DOHH2 (cell line): ENCODE measurements around the gene ACIN1.

Experiments used
- H3F3A ChIP-seq: fragments of 200-600 bp; sonication (generic), shearing (Covaris generic); 2 replicates; pipeline ENCODE4 v1.6.0; 2016; ENCODE audit warnings: antibody characterized with exemption, mild to moderate bottlenecking; ENCODE audit not compliant: control insufficient read depth, insufficient read depth
- H3K27ac ChIP-seq: fragments of 200-600 bp; sonication (generic); 2 replicates; pipeline ENCODE4 v1.5.1; 2014; ENCODE audit warnings: low read depth, mild to moderate bottlenecking, low read length, moderate library complexity
- H3K27me3 ChIP-seq: fragments of 200-600 bp; sonication (generic); 2 replicates; pipeline ENCODE4 v1.6.1; 2014; ENCODE audit warnings: mild to moderate bottlenecking, low read length, mixed read lengths; ENCODE audit not compliant: control insufficient read depth
- H3K36me3 ChIP-seq: fragments of 200-600 bp; sonication (generic); 2 replicates; pipeline ENCODE4 v1.6.1; 2014; ENCODE audit warnings: mild to moderate bottlenecking, low read length, moderate library complexity, mixed read lengths; ENCODE audit not compliant: control insufficient read depth
- H3K4me1 ChIP-seq: fragments of 200-600 bp; sonication (generic); 2 replicates; pipeline ENCODE4 v1.6.1; 2014; ENCODE audit warnings: mild to moderate bottlenecking, low read length, mixed read lengths; ENCODE audit not compliant: control insufficient read depth
- H3K4me2 ChIP-seq: fragments of 200-600 bp; sonication (generic); 2 replicates; pipeline ENCODE4 v1.6.0; 2014; ENCODE audit warnings: mild to moderate bottlenecking, low read length, moderate library complexity
- H3K4me3 ChIP-seq: fragments of 200-600 bp; sonication (generic); 2 replicates; pipeline ENCODE4 v1.5.1; 2014; ENCODE audit warnings: mild to moderate bottlenecking, low read length, mixed read lengths
- H3K79me2 ChIP-seq: fragments of 200-600 bp; sonication (generic); 2 replicates; pipeline ENCODE4 v1.6.1; 2014; ENCODE audit warnings: mild to moderate bottlenecking, low read length, mixed read lengths; ENCODE audit not compliant: control insufficient read depth
- H3K9me2 ChIP-seq: fragments of 200-600 bp; sonication (generic); replicated peaks from 2 replicates; pipeline ENCODE4 v1.6.1; 2014; ENCODE audit warnings: mild to moderate bottlenecking, low read length, mixed read lengths; ENCODE audit not compliant: control insufficient read depth
- H3K9me3 ChIP-seq: fragments of 200-600 bp; sonication (generic); 2 replicates; pipeline ENCODE4 v1.6.1; 2014; ENCODE audit warnings: antibody characterized with exemption, low read length, mixed read lengths; ENCODE audit not compliant: control insufficient read depth, insufficient read depth
- H4K20me1 ChIP-seq: fragments of 200-600 bp; sonication (generic); 2 replicates; pipeline ENCODE4 v1.6.0; 2014; ENCODE audit warnings: low read depth, mild to moderate bottlenecking, antibody characterized with exemption, low read length, moderate library complexity; ENCODE audit not compliant: control insufficient read depth, insufficient read depth
- EZH2phosphoT487 ChIP-seq: fragments of 200-600 bp; sonication (generic); IDR thresholded peaks from 2 replicates; pipeline ENCODE4 v1.6.1; 2017; ENCODE audit warnings: borderline replicate concordance, mild to moderate bottlenecking, antibody characterized with exemption, low read length, moderate library complexity, mixed read lengths
- TF ChIP-seq, protein P1 (sequence below): fragments of 200-600 bp; sonication (generic); IDR thresholded peaks from one replicate; pipeline ENCODE4 v1.5.1; 2014; ENCODE audit warnings: antibody characterized with exemption, mild to moderate bottlenecking, low read depth, low read length; ENCODE audit not compliant: poor library complexity, severe bottlenecking

ACIN1 gene

DNA sequence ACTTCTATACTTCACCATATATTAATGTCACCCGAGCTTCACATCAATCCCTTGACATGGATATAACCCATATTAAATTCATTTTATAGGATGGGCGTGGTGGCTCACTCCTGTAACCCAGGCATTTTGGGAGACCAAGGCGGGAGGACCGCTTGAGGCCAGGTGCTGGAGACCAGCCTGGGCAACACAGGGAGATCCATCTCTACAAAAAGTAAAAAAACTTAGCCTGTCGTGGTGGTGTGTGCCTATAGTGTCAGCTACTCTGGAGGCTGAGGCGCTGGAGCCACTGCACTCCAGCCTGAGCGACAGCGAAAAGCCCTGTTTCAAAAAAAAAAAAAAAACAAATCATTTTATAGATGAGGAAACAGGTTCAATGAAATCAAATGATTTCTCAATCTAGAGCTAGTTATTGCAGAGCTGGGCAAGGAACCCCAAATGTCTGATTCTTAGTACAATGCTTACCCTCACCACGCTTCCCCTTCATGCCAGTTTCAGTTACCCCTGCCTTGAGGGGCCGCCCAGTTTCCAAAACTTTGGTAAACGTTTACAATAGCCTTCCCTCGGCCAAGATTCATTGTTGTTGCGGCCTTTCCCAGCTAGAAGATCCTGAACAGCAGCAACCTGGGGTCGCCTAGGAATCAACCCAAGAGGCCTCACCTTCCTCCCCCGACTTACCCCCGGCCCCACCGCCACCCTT, 61.0 kb downstream of the ACIN1 start:
- TF ChIP-seq, protein P1, sequence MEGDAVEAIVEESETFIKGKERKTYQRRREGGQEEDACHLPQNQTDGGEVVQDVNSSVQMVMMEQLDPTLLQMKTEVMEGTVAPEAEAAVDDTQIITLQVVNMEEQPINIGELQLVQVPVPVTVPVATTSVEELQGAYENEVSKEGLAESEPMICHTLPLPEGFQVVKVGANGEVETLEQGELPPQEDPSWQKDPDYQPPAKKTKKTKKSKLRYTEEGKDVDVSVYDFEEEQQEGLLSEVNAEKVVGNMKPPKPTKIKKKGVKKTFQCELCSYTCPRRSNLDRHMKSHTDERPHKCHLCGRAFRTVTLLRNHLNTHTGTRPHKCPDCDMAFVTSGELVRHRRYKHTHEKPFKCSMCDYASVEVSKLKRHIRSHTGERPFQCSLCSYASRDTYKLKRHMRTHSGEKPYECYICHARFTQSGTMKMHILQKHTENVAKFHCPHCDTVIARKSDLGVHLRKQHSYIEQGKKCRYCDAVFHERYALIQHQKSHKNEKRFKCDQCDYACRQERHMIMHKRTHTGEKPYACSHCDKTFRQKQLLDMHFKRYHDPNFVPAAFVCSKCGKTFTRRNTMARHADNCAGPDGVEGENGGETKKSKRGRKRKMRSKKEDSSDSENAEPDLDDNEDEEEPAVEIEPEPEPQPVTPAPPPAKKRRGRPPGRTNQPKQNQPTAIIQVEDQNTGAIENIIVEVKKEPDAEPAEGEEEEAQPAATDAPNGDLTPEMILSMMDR = no peak
- TF ChIP-seq EZH2phosphoT487 = no peak
- H3K36me3 ChIP-seq = peaks cover 42% of the 10 kb centered on the region
- H3K27me3 ChIP-seq = no peaks in the 10 kb centered on the region
- H3F3A ChIP-seq = no peaks in the 10 kb centered on the region
- H3K4me1 ChIP-seq = peaks cover 19% of the 10 kb centered on the region
- no peaks in the 10 kb centered on the region for H3K9me2 ChIP-seq
- H3K4me3 ChIP-seq = peak overlapping the region; percentile 90
- H4K20me1 ChIP-seq = no peaks in the 10 kb centered on the region
- H3K4me2 ChIP-seq = peak overlapping the region; percentile 71
- peak overlapping the region; percentile 76 for H3K27ac ChIP-seq
- H3K79me2 ChIP-seq = peaks cover 46% of the 10 kb centered on the region
- no peaks in the 10 kb centered on the region for H3K9me3 ChIP-seq

DNA sequence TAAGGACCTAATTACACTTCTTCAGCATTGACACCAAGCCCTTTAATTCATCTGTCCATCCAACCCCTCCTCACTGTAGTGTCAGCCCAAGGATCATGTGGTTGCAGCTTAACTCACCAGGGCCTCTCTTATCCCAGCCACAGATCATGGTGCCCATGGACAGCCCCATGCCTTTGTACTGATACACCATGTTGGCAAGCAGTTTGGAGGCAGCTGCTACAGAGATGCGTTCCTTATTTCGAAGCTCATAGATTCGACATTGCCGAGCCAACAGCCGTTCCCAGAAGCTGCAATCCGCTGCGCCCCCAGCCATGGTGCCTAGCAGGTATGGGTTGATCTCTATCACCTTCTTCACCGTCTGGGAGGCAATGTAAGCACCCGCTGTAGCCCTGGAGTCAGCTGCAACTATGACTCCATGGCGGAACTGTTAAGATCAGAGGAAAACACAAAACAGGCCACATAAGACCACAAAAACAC, 61.6 kb downstream of the ACIN1 start:
- H3K27me3 ChIP-seq = no peaks in the 10 kb centered on the region
- H3K27ac ChIP-seq = no peak overlapping the region
- no peak for TF ChIP-seq EZH2phosphoT487
- TF ChIP-seq, protein P1 = no peak
- H3K9me2 ChIP-seq = no peaks in the 10 kb centered on the region
- H3K36me3 ChIP-seq = peaks cover 48% of the 10 kb centered on the region
- H3K4me1 ChIP-seq = peaks cover 19% of the 10 kb centered on the region
- H3F3A ChIP-seq = no peaks in the 10 kb centered on the region
- no peaks in the 10 kb centered on the region for H3K9me3 ChIP-seq
- no peaks in the 10 kb centered on the region for H4K20me1 ChIP-seq
- H3K4me3 ChIP-seq = peak overlapping the region; percentile 90
- peaks cover 50% of the 10 kb centered on the region for H3K79me2 ChIP-seq
- peak overlapping the region; percentile 71 for H3K4me2 ChIP-seq

DNA sequence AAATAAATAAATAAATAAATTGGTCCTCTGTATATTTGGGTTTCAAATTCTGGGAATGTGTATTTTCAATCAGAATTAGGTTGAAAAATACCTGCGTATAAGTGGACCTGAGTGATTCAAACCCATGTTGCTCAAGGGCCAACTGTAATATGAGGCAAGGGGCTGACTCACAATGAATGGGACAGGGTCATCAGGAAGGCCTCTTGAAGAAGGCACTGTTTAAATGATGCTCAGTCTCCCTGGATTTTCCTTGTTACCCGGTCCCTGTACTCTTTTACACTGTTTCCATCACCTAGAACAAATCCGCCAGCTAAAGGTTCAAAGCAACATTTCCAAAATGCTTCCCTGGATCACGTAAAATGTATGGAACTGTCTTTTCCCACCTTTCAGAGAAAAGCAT, 64.0 kb downstream of the ACIN1 start:
- TF ChIP-seq, protein P1 = no peak
- no peak for TF ChIP-seq EZH2phosphoT487
- H3K79me2 ChIP-seq = peaks cover 50% of the 10 kb centered on the region
- no peaks in the 10 kb centered on the region for H3K27me3 ChIP-seq
- no peak overlapping the region for H3K4me3 ChIP-seq
- H3K36me3 ChIP-seq = peaks cover 60% of the 10 kb centered on the region
- no peaks in the 10 kb centered on the region for H3F3A ChIP-seq
- no peaks in the 10 kb centered on the region for H3K9me2 ChIP-seq
- no peaks in the 10 kb centered on the region for H4K20me1 ChIP-seq
- H3K9me3 ChIP-seq = no peaks in the 10 kb centered on the region
- H3K4me2 ChIP-seq = no peak overlapping the region
- peaks cover 19% of the 10 kb centered on the region for H3K4me1 ChIP-seq
- no peak overlapping the region for H3K27ac ChIP-seq
